NCI-H460 (cell line): ENCODE data around the gene GPC1. TPM values are rescaled to one million over a fixed set of nuclear protein-coding genes. Genes with fewer than 3 reads are reported as not detected.

Experiments
- DNase-seq: peaks from one replicate; pipeline ENCODE4 v3.0.0-alpha.2; 2016; ENCODE audit warnings: low read depth; ENCODE audit errors: extremely low read depth
- total RNA-seq: library from RNA; depleted of rRNA; stranded (reverse); fragments of >200 nt; shearing (Covaris generic); gene quantifications from 2 replicates; pipeline ENCODE4 v1.2.3, GENCODE V29; 2014

GPC1 gene
- total RNA-seq, 1 experiment from 2014 or later = 80.8 TPM

GRCh38 chr2:240428245-240428644 lies 7.2 kb upstream of the GPC1 start:
- no peak for DNase-seq

DNA sequence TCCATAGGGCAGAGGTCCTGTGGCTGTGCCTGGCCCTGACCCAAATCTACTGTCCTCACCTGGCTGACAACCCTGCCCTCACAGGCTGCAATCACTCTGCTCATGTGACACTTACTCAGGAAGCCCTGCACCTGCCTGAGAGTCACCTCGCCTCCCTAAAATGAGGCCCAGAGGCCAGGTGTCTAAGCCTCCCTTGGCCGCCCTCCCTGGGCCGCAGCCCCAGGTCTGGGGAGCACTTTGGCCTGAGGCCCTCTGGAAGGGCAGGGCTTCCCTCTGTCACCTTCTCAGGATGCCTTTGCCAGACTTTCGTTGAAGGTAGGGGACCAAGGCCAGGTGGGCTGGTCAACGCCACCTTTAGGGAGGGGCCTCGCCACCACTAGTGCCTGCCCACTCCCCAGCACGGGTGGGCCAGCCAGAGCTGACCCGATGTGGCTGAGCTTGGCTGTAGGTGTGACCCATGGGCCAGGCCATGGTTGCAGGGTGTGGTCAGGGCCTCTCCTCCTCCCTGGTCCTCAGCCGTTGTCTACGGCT lies 6.1 kb upstream of the GPC1 start:
- no peak for DNase-seq

GRCh38 chr2:240429872-240430491 lies 5.5 kb upstream of the GPC1 start:
- DNase-seq = no peak

- DNase-seq = no peak
Observed at GRCh38 chr2:240430595-240430994, 4.9 kb upstream of the GPC1 start.

GRCh38 chr2:240431271-240431660 lies 4.2 kb upstream of the GPC1 start:
- no peak for DNase-seq

DNA sequence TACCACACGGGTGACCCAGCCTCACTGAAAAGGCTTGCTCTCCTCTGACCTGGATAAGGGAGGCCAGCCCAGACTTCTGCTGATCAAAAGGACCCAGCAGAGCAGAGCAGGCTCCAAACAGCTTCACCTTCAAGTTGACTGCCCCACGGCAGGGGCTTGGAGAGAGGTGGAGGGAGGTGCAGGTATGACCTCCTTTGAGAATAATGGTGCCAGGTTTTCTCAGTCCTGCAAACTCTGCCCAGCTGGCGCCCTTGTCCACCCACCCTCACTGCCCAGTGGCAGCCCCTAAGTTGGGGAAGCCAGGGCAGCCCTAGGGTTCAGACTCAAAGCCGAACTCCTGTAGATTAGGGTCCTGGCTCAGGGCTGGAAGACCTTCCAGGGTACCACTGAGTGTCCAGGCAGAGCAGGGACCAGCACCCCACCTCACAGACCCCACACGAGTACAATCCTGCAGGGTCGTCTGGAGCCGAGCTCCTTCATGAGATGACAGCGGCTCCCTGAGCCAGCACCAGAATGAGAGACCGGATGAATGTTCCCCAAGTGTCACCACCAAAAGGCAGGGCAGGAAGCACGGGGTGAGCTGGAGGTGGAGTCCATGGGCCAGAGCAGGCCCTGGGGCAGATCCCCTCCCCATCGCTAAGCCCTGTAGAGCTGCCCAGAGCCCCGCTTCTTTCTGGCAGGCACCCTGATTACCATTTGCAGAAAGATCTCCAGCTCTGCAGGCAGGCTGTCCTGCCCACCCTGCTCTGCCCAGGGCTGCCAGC lies 3.6 kb upstream of the GPC1 start:
- DNase-seq = no peak

GRCh38 chr2:240432430-240432819 lies 3.0 kb upstream of the GPC1 start:
- no peak for DNase-seq

GRCh38 chr2:240432820-240433801 lies 2.4 kb upstream of the GPC1 start:
- DNase-seq = no peak

DNA sequence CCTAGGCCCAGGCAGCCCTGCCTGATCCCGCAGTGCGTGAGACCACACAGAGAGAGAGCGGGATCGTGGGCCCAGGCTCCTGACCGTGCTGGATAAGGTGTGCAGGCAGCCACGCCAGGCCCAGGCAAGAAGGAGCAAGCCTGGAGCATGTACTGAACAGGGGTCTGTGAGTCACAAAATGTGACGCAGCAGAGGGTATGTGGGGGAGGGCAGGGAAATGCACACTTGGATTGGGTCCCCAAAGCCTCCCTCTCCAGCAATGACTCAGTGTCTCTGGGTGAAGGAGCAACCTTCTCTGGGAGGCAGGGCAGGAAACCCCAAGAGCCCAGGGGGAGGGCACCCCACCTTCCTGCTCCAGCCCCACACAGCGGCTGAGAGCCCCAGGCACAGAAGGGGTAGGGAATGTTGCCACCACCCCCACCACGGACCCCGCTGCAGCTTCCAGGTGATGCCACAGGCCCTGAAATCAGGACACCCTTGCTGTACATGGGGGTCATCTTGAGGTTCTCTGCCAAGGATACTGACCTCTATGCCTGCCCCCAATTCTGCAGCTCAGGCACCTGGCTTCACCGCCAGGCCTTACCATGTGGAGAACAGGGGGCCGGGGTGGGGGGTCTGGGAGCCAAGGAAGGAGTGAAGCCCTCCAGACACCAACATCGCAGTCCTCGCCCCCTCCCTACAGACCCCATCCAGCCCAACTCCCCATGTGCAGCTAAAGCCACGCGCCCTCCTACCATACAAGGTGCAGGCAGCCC lies 1.3 kb upstream of the GPC1 start:
- DNase-seq = peak; percentile 82

- peak; percentile 90 for DNase-seq
Observed at GRCh38 chr2:240434728-240435456, 571 bp upstream of the GPC1 start.

GRCh38 chr2:240435948-240436682 lies 652 bp downstream of the GPC1 start:
- no peak for DNase-seq

DNA sequence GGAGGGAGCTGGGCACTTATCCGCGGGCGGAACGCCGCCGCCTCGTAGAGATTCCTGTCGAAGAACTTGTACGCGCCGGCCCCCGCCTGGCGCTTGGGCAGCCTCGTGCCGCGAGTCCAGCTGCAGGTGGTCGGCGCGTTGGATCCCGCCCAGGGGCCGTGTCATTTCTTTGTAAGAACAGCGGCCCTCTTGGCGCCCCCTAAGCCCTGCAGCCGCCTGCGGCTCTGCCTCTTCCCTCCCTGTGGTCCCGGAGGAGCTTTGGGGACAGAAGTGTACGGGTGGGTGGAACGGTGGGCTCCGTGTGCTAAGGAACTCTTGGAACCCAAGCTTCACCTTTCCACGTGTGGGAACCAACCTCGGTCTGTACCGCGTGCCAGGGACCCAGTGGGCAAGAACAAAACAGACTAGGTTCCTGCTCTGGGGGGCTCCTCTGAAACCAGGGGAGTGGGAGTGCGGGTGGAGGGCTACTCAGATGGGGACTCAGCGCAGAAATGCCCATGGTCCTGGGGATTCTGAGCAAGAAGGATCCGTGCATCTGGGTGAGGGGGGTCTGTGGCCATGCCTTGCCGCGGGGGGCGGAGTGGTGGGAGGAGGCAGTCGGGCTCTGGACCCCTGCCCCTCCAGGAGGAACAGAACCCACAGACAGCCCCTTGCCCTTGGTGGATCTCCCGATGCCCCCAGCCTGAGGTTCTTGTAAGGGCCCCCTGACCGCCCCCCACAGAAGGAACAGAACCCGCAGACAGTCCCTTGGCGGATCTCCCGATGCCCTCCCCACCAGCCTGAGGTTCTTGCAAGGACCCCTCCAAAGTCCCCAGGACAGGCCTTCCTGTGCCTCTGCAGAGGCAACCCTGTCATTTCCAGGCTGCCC lies 1.5 kb downstream of the GPC1 start:
- DNase-seq = no peak

GRCh38 chr2:240437551-240437860 lies 2.0 kb downstream of the GPC1 start:
- no peak for DNase-seq

- DNase-seq = peak; percentile 71
Observed at GRCh38 chr2:240437861-240438809, 2.7 kb downstream of the GPC1 start.

DNA sequence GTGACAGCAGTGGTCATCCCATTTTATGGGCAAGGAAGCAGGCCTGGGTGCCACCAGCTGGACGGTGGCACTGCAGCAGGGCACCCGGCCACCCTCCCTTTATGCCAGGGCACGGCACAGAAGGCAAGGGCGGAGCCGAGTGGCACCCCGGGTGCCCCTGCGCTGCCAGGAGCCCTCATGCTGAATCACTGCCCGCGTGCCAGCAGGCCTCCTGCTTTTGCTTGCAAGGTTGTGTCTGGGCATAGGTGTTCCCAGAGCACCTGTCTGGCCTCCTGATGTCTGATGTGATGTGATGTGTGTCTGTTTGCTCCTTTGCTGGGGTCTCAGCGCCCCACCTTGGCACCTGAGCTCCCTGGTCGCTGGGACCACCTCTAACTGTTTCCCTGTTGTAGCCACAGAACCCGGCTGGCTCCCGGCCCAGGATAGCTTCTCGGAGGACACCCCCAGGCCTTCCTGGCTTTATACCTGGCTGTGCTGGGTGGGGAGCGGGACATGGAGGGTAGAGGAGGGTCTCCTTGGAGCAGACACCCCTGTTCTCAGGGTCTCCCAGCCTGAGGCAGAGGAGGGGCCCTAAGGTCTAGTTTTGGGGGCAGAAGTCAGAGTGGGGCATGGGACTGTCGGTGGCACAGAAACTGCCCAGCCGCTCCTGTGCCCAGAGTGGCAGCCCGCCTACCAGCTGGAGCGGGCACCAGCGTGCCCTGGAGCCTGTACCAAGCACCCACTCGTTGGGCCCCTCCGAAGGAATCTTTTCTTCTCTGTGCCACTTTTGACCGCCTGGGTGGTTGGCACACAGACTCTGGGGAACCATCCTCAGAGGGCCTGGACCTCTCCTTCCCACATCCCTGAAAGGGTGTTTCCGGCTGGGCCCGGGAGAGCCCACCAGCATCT lies 3.6 kb downstream of the GPC1 start:
- no peak for DNase-seq

GRCh38 chr2:240439698-240440151 lies 4.3 kb downstream of the GPC1 start:
- DNase-seq = no peak
